GM23338 (cell line): Measurements from ENCODE around the gene NFAT5. TPM values are rescaled to one million over a fixed set of nuclear protein-coding genes. Genes with fewer than 3 reads are reported as not detected.

Experiments
- ATAC-seq: fragments of 200-7000 bp; cut with Tn5 transposase; 3 replicates; pipeline ENCODE4 v1.9.1; 2020
- DNase-seq: peaks from one replicate; pipeline ENCODE4 v3.0.0-alpha.2; 2015; ENCODE audit warnings: low spot score
- H2AFZ ChIP-seq: fragments of 200-600 bp; sonication (generic); 2 replicates; pipeline ENCODE4 v1.8.0; 2016; ENCODE audit warnings: antibody characterized with exemption, mild to moderate bottlenecking, moderate library complexity
- H3F3A ChIP-seq: fragments of 200-600 bp; sonication (generic); replicated peaks from 2 replicates; pipeline ENCODE4 v1.8.0; 2017; ENCODE audit warnings: antibody characterized with exemption, mixed run types, low read depth
- H3K27ac ChIP-seq: fragments of 200-600 bp; sonication (generic); 2 replicates; pipeline ENCODE4 v1.6.1; 2016; ENCODE audit warnings: low read depth
- H3K27me3 ChIP-seq: fragments of 200-600 bp; sonication (generic); 2 replicates; pipeline ENCODE4 v1.8.0; 2016; ENCODE audit warnings: mild to moderate bottlenecking, mixed run types, moderate library complexity; ENCODE audit not compliant: insufficient read depth
- H3K36me3 ChIP-seq: fragments of 200-600 bp; sonication (generic); 2 replicates; pipeline ENCODE4 v1.8.0; 2016; ENCODE audit warnings: mild to moderate bottlenecking; ENCODE audit not compliant: insufficient read depth
- H3K4me1 ChIP-seq: fragments of 200-600 bp; sonication (generic); 2 replicates; pipeline ENCODE4 v1.8.0; 2016; ENCODE audit warnings: mild to moderate bottlenecking, moderate library complexity; ENCODE audit not compliant: insufficient read depth
- H3K4me2 ChIP-seq: fragments of 200-600 bp; sonication (generic); 2 replicates; pipeline ENCODE4 v1.7.1; 2017; ENCODE audit warnings: mixed run types
- H3K4me3 ChIP-seq: fragments of 200-600 bp; sonication (generic); 2 replicates; pipeline ENCODE4 v1.6.1; 2016; ENCODE audit warnings: mixed run types
- H3K79me2 ChIP-seq: fragments of 200-600 bp; sonication (generic); replicated peaks from 2 replicates; pipeline ENCODE4 v1.8.0; 2017; ENCODE audit warnings: mild to moderate bottlenecking; ENCODE audit not compliant: insufficient read depth
- H3K9me2 ChIP-seq: fragments of 200-600 bp; sonication (generic); 2 replicates; pipeline ENCODE4 v1.8.0; 2017; ENCODE audit not compliant: insufficient read depth
- H4K20me1 ChIP-seq: fragments of 200-600 bp; sonication (generic); replicated peaks from 2 replicates; pipeline ENCODE4 v1.8.0; 2017; ENCODE audit warnings: mild to moderate bottlenecking; ENCODE audit not compliant: insufficient read depth
- H3K27ac Mint-ChIP-seq: 2 replicates; pipeline ENCODE4 v1.8.0; 2020; ENCODE audit warnings: inconsistent platforms, mild to moderate bottlenecking, moderate library complexity, mixed read lengths
- H3K27me3 Mint-ChIP-seq: 3 replicates; pipeline ENCODE4 v1.8.0; 2022; ENCODE audit warnings: low read depth, mild to moderate bottlenecking, moderate library complexity, mixed read lengths, inconsistent platforms; ENCODE audit not compliant: insufficient read depth, poor library complexity
- H3K36me3 Mint-ChIP-seq: 3 replicates; pipeline ENCODE4 v1.8.0; 2021; ENCODE audit warnings: low read depth, mild to moderate bottlenecking, inconsistent platforms, moderate library complexity, mixed read lengths
- H3K4me1 Mint-ChIP-seq: 3 replicates; pipeline ENCODE4 v1.8.0; 2020; ENCODE audit warnings: mild to moderate bottlenecking, inconsistent platforms, mixed read lengths
- H3K4me3 Mint-ChIP-seq: 3 replicates; pipeline ENCODE4 v1.8.0; 2021; ENCODE audit warnings: moderate library complexity, mild to moderate bottlenecking, inconsistent platforms, mixed read lengths
- H3K9me3 Mint-ChIP-seq: 3 replicates; pipeline ENCODE4 v1.8.0; 2020; ENCODE audit warnings: moderate library complexity, mild to moderate bottlenecking, inconsistent platforms, mixed read lengths
- CREB1 ChIP-seq: fragments of 250-450 bp; sonication (Bioruptor Pico); IDR thresholded peaks from 2 replicates; pipeline ENCODE4 v1.5.0; 2020; ENCODE audit warnings: low read depth, mild to moderate bottlenecking, moderate library complexity
- CTCF ChIP-seq, 2 experiments: fragments of 200-600 bp in 1 of 2; sonication (generic) in 1 of 2; conservative IDR thresholded peaks; 2 replicates each; pipeline versions ENCODE4 v1.5.1 to v1.6.1; 2016 to 2017; ENCODE audit warnings: antibody characterized with exemption in 2 of 2, low read depth in 2 of 2, mild to moderate bottlenecking in 2 of 2, moderate library complexity in 1 of 2
- ETS1 ChIP-seq: IDR thresholded peaks from 2 replicates; pipeline ENCODE4 v1.6.1; 2016; ENCODE audit warnings: antibody characterized with exemption
- EZH2 ChIP-seq: fragments of 200-600 bp; sonication (generic); IDR thresholded peaks from one replicate; pipeline ENCODE4 v1.8.0; 2017; ENCODE audit warnings: antibody characterized with exemption, mild to moderate bottlenecking, low read depth; ENCODE audit not compliant: unreplicated experiment
- EZH2phosphoT487 ChIP-seq: fragments of 200-600 bp; sonication (generic); IDR thresholded peaks from one replicate; pipeline ENCODE4 v1.8.1; 2018; ENCODE audit warnings: antibody characterized with exemption; ENCODE audit not compliant: unreplicated experiment
- JUNB ChIP-seq: IDR thresholded peaks from one replicate; pipeline ENCODE4 v1.6.1; 2016; ENCODE audit warnings: antibody characterized with exemption; ENCODE audit not compliant: unreplicated experiment
- POLR2AphosphoS5 ChIP-seq: IDR thresholded peaks from 2 replicates; pipeline ENCODE4 v1.6.1; 2016; ENCODE audit warnings: antibody characterized with exemption, low read depth
- STAT1 ChIP-seq: IDR thresholded peaks from one replicate; pipeline ENCODE4 v1.6.1; 2016; ENCODE audit warnings: antibody characterized with exemption; ENCODE audit not compliant: unreplicated experiment
- ZNF114 ChIP-seq: fragments of 250-450 bp; sonication (Bioruptor Pico); IDR thresholded peaks from 2 replicates; pipeline ENCODE4 v1.5.0; 2020; ENCODE audit warnings: mild to moderate bottlenecking, moderate library complexity
- ZNF331 ChIP-seq: fragments of 250-450 bp; sonication (Bioruptor Pico); IDR thresholded peaks from 2 replicates; pipeline ENCODE4 v1.5.0; 2020; ENCODE audit warnings: low read depth, mild to moderate bottlenecking, moderate library complexity
- polyA plus RNA-seq: library from polyadenylated mRNA; unstranded; fragments of >200 nt; fragmentation: Nextera tagmentation; extraction: Ambion mirVana; gene quantifications from 2 replicates; pipeline ENCODE4 v1.2.1, GENCODE V29; 2016
- total RNA-seq: library from RNA; depleted of rRNA; stranded (reverse); fragments of >200 nt; shearing (Covaris generic); gene quantifications from 2 replicates; pipeline ENCODE4 v1.2.3, GENCODE V29; 2014
- TF ChIP-seq, protein P1 (sequence below): IDR thresholded peaks from one replicate; pipeline ENCODE4 v1.6.1; 2018; ENCODE audit warnings: antibody characterized with exemption; ENCODE audit not compliant: unreplicated experiment

Gene NFAT5
- total and polyA plus RNA-seq, 2 experiments from 2014 or later: 10.6 to 27.0 TPM

GRCh38 chr16:69520413-69520799 lies 45.4 kb upstream of the NFAT5 start (continued):
- TF ChIP-seq CTCF (conservative IDR thresholded peaks at IDR 0.05; ENCODE audit: low read depth in 2 of 2) (no peak), ZNF331 (CRISPR knock-in tag) (no peak)

GRCh38 chr16:69520800-69521602 lies 44.8 kb upstream of the NFAT5 start:
- Histone ChIP-seq H3K4me3 (no peak overlapping the region), H3K27ac (no peak overlapping the region), H2AFZ (peak overlapping the region; percentile 92), H3F3A (peaks cover 6% of the 10 kb centered on the region; the same call in 1 of the 2 replicates), H3K9me2 (0 out of 2 replicates have a peak, but pooled peaks cover 2% of the 10 kb centered on the region), H4K20me1 (no peaks in the 10 kb centered on the region), H3K79me2 (no peaks in the 10 kb centered on the region), H3K27me3 (no peaks in the 10 kb centered on the region), H3K4me2 (no peak overlapping the region), H3K36me3 (no peaks in the 10 kb centered on the region), H3K4me1 (peaks cover 6% of the 10 kb centered on the region)
- no peak for DNase-seq
- H3K36me3 Mint-ChIP-seq: no peaks in the 10 kb centered on the region
- ATAC-seq: no peak
- H3K4me3 Mint-ChIP-seq: no peak overlapping the region
- peaks cover 13% of the 10 kb centered on the region for H3K4me1 Mint-ChIP-seq
- H3K27ac Mint-ChIP-seq: no peak overlapping the region
- peaks cover 5% of the 10 kb centered on the region; the same call in 2 of the 3 replicates for H3K9me3 Mint-ChIP-seq
- peaks cover 7% of the 10 kb centered on the region for H3K27me3 Mint-ChIP-seq
- TF ChIP-seq POLR2AphosphoS5: no peak
- no peak for TF ChIP-seq STAT1
- TF ChIP-seq ETS1: no peak
- TF ChIP-seq CREB1 (CRISPR knock-in tag): no peak

- H2AFZ ChIP-seq: peak overlapping the region; percentile 92
- no peak for DNase-seq
These were observed 43.7 kb upstream of the NFAT5 start for GRCh38 chr16:69522041-69522578.

More at GRCh38 chr16:69522041-69522578, 43.7 kb upstream of the NFAT5 start:
- no peaks in the 10 kb centered on the region for H3K27me3 ChIP-seq
- TF ChIP-seq, protein P1, sequence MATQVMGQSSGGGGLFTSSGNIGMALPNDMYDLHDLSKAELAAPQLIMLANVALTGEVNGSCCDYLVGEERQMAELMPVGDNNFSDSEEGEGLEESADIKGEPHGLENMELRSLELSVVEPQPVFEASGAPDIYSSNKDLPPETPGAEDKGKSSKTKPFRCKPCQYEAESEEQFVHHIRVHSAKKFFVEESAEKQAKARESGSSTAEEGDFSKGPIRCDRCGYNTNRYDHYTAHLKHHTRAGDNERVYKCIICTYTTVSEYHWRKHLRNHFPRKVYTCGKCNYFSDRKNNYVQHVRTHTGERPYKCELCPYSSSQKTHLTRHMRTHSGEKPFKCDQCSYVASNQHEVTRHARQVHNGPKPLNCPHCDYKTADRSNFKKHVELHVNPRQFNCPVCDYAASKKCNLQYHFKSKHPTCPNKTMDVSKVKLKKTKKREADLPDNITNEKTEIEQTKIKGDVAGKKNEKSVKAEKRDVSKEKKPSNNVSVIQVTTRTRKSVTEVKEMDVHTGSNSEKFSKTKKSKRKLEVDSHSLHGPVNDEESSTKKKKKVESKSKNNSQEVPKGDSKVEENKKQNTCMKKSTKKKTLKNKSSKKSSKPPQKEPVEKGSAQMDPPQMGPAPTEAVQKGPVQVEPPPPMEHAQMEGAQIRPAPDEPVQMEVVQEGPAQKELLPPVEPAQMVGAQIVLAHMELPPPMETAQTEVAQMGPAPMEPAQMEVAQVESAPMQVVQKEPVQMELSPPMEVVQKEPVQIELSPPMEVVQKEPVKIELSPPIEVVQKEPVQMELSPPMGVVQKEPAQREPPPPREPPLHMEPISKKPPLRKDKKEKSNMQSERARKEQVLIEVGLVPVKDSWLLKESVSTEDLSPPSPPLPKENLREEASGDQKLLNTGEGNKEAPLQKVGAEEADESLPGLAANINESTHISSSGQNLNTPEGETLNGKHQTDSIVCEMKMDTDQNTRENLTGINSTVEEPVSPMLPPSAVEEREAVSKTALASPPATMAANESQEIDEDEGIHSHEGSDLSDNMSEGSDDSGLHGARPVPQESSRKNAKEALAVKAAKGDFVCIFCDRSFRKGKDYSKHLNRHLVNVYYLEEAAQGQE: no peak
- TF ChIP-seq POLR2AphosphoS5 (no peak), CREB1 (CRISPR knock-in tag) (no peak), JUNB (no peak), STAT1 (no peak), ZNF114 (CRISPR knock-in tag) (no peak), EZH2phosphoT487 (no peak), EZH2 (no peak)
- H3K36me3 ChIP-seq: no peaks in the 10 kb centered on the region
- H3K79me2 ChIP-seq: no peaks in the 10 kb centered on the region
- peaks cover 7% of the 10 kb centered on the region for H3K27me3 Mint-ChIP-seq
- peaks cover 5% of the 10 kb centered on the region; the same call in 2 of the 3 replicates for H3K9me3 Mint-ChIP-seq
- no peak overlapping the region for H3K4me2 ChIP-seq
- no peaks in the 10 kb centered on the region for H3K9me2 ChIP-seq
- no peaks in the 10 kb centered on the region for H4K20me1 ChIP-seq
- no peaks in the 10 kb centered on the region for H3K36me3 Mint-ChIP-seq
- H3K4me1 Mint-ChIP-seq: peaks cover 13% of the 10 kb centered on the region
- ATAC-seq: no peak
- peaks cover 6% of the 10 kb centered on the region; the same call in 1 of the 2 replicates for H3F3A ChIP-seq
- no peak overlapping the region for H3K27ac Mint-ChIP-seq
- no peak overlapping the region for H3K27ac ChIP-seq
- no peak overlapping the region for H3K4me3 Mint-ChIP-seq
- no peak overlapping the region for H3K4me3 ChIP-seq
- H3K4me1 ChIP-seq: peaks cover 6% of the 10 kb centered on the region
